Measurements from ENCODE around the gene SLC39A3. TPM values are rescaled to one million over a fixed set of nuclear protein-coding genes. Genes with fewer than 3 reads are reported as not detected.

The SLC39A3 gene
- total and polyA plus RNA-seq, 8 donors, result 18.3 to 33.6 (median 22.8) TPM

GRCh38 chr19:2683430-2684003 is 56.3 kb downstream of the SLC39A3 start:
- Histone ChIP-seq H3K36me3 (no peaks in the 10 kb centered on the region), H3K9me3 (no peaks in the 10 kb centered on the region), H3K27me3 (no peaks in the 10 kb centered on the region), H3K4me3 (no peak overlapping the region), H3K4me1 (no peaks in the 10 kb centered on the region), H3K27ac (no peak overlapping the region)
- ATAC-seq (no peak), DNase-seq (no peak)
- TF ChIP-seq CTCF (IDR thresholded peaks at IDR 0.05), result no peak
- intact Hi-C loops (cut with DNase I), result no loop called here

Other genes with a start within 250 kb of the SLC39A3 start
- gene GNG7, start 37.3 kb downstream of the SLC39A3 start, total RNA-seq, result 1 to 10 TPM; 3.8 to 5.7 TPM
- gene GNG7, start 37.3 kb downstream of the SLC39A3 start, polyA plus RNA-seq (ENCODE audit: insufficient read length in 6 of 6), result 1 to 10 TPM; 4.7 to 7.1 (median 5.8) TPM
- gene DIRAS1, start 18.6 kb downstream of the SLC39A3 start, total RNA-seq, result 1 to 10 TPM in 1 of 2 donors, under 1 TPM in 1; 0.71 to 2.0 TPM
- gene DIRAS1, start 18.6 kb downstream of the SLC39A3 start, polyA plus RNA-seq (ENCODE audit: insufficient read length in 6 of 6), result 1 to 10 TPM in 5 of 6 donors, under 1 TPM in 1; 0.93 to 4.1 (median 1.5) TPM
- 10 to 100 TPM; 39.6 to 46.3 TPM for gene SGTA, start 43.3 kb upstream of the SLC39A3 start, total RNA-seq
- 10 to 100 TPM; 39.2 to 56.9 (median 47.7) TPM for gene SGTA, start 43.3 kb upstream of the SLC39A3 start, polyA plus RNA-seq (ENCODE audit: insufficient read length in 6 of 6)
- 10 to 100 TPM; 46.3 to 65.3 TPM for gene THOP1, start 45.5 kb upstream of the SLC39A3 start, total RNA-seq
- 10 to 100 TPM; 37.6 to 52.5 (median 43.6) TPM for gene THOP1, start 45.5 kb upstream of the SLC39A3 start, polyA plus RNA-seq (ENCODE audit: insufficient read length in 6 of 6)
- gene ZNF554, start 79.9 kb upstream of the SLC39A3 start, total RNA-seq, result 1 to 10 TPM; 2.1 to 4.1 TPM
- gene ZNF554, start 79.9 kb upstream of the SLC39A3 start, polyA plus RNA-seq (ENCODE audit: insufficient read length in 6 of 6), result 1 to 10 TPM; 7.4 to 9.0 (median 8.5) TPM
- gene ZNF555, start 101.5 kb upstream of the SLC39A3 start, total RNA-seq, result 1 to 10 TPM; 6.2 to 6.6 TPM
- gene ZNF555, start 101.5 kb upstream of the SLC39A3 start, polyA plus RNA-seq (ENCODE audit: insufficient read length in 6 of 6), result 10 to 100 TPM in 1 of 6 donors, 1 to 10 TPM in 5; 8.8 to 10.6 (median 9.2) TPM
- not detected for gene ZNF556, start 127.3 kb upstream of the SLC39A3 start, total RNA-seq
- under 1 TPM; 0.06 to 0.21 (median 0.14) TPM for gene ZNF556, start 127.3 kb upstream of the SLC39A3 start, polyA plus RNA-seq (ENCODE audit: insufficient read length in 6 of 6)
- 1 to 10 TPM; 5.7 to 6.6 TPM for gene ZNF57, start 160.9 kb upstream of the SLC39A3 start, total RNA-seq
- gene ZNF57, start 160.9 kb upstream of the SLC39A3 start, polyA plus RNA-seq (ENCODE audit: insufficient read length in 6 of 6), result 1 to 10 TPM; 6.6 to 7.9 (median 7.4) TPM
- 1 to 10 TPM; 3.4 to 4.1 TPM for gene ZNF77, start 205.0 kb upstream of the SLC39A3 start, total RNA-seq
- 10 to 100 TPM in 2 of 6 donors, 1 to 10 TPM in 4; 8.8 to 10.3 (median 9.7) TPM for gene ZNF77, start 205.0 kb upstream of the SLC39A3 start, polyA plus RNA-seq (ENCODE audit: insufficient read length in 6 of 6)
- 1 to 10 TPM; 3.3 to 6.9 TPM for gene TLE6, start 237.5 kb upstream of the SLC39A3 start, total RNA-seq
- gene TLE6, start 237.5 kb upstream of the SLC39A3 start, polyA plus RNA-seq (ENCODE audit: insufficient read length in 6 of 6), result 10 to 100 TPM; 10.2 to 16.0 (median 10.7) TPM

Measured in left lung (tissue), 10 donors.